Measurements from ENCODE around the gene ADAM12. TPM values are rescaled to one million over a fixed set of nuclear protein-coding genes. Genes with fewer than 3 reads are reported as not detected.
A peak's percentile ranks its signal among the peaks of the same experiment; 100 is the strongest.

The ADAM12 gene
- total RNA-seq, 1 donor from 2014 or later = 22.8 TPM

DNA sequence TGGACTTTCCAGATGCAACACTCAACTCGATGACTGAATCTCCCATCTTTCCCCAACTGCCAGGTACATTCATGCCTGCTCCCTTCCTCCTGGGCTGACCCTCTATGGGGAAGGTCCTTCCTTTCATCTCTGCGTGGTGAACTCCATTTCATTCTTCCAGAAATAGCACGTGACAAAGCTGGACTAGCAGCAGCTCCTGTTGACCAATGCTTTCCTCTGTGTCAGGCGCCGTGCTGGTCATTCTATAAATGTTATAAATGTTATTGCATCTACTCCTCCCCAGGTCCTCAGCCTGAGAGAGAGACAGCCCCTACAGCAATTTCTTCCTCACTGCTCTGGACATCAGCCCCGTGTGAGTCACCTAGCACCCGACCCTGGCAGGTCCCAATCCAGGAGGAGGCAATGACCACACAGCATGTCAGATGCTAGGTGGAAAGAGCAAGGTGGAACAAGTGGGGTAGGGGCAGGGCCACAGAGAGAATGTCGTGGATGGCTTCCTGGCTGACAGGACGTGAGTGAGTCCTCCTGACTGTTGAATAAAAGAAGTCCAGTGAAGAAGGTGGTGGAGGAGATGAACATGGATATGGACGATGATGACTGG, 178.1 kb downstream of the ADAM12 start:
- DNase-seq = no peak

DNA sequence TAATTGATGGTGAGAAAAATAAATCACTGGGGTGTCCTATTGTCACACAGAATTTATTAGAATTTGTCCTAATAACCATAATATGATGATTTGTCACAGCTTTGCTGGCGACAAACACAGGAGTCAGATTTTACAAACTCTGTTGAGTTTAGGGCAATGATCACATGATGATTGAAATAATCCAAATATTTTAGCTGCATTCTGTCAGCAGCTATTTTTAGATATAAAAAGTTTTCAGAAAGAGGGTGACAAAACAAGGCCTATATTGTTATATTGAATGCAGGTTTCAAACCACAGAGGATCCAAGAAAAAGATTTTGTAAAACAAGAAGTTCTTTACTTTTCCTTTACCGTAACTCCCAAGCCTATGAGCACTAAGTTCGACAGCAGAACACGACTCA, 178.8 kb downstream of the ADAM12 start:
- peak; percentile 47 for DNase-seq

GRCh38 chr10:126208726-126209302, 179.5 kb downstream of the ADAM12 start:
- DNase-seq = peak; percentile 35

DNA sequence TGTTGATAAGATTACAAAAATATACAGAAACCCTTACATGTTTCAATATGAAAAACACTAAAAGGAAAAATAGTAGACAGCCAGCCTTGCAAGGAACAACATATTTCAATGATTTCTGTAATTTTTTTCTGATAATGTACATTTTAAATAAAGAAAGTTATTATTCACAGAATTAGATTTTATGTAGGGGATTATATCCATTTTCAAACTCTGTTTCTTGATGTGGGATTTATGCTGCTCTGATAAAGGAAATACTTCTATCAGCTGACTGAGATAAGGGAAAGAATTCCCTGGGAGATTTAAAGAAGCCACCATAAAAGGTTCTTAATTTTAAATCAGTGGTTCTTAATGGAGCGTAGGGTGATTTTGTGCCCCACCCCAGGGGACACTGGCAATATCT, 180.4 kb downstream of the ADAM12 start:
- no peak for DNase-seq

DNA sequence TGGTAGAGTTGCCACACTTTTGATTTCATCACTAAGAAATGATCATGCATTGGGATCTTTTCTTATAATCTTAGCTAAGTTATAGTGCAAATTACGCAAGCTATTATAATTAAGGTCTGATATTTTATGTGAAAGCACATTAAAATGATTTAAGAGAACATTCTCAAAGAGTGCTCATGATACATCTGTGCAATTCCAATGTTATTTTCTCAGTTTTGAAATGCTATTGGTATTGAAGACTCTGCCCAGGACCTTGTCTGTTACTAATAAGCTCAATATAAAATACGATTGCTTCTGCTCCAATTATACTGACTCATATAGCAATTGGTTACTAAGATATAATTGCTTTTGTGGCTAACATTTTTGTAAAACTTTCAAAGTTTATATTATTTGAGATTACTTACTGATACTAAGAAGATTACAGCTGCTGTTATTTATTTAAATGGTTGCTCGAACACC, 180.9 kb downstream of the ADAM12 start:
- peak; percentile 71 for DNase-seq

GRCh38 chr10:126205486-126206205, 182.6 kb downstream of the ADAM12 start:
- no peak for DNase-seq

DNA sequence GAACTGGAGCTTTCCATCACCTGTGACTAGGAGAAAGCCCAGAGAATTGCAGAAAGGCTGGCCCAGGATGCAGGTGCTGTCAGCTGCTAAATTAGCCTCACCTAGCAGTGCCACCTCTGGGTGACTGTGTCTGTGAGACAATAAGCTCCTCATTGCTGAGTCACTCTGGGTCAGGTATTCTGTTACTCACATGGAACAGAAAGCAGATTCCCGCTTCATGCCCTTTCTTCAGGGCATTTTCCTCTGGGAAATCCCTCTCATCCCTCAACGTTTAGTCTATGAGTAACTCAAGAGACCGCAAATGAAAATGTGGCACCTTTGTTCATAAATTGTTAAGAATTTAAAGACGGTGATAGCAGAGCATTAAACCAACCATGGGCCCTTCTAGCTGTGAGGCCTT, 184.0 kb downstream of the ADAM12 start:
- no peak for DNase-seq

DNA sequence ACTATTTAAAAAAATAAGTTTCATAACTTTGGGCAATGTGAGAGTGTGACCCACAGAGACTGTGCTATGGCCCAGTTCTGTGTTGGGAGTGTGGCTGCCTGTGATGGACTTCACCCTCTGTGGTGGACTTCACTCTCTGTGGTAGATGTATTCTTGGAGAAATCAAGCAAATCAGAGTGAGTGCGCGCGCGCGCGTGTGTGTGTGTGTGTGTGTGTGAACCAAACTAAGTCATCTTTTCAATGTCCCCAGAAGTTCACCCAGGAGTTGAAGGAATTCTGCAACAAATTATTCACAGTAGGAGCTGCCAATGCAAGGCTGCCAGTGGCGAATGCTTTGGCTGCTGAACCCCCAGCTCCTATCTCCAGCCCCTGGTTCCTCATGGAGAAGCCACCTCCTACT, 184.5 kb downstream of the ADAM12 start:
- no peak for DNase-seq

- no peak for DNase-seq
These were observed 186.7 kb downstream of the ADAM12 start for GRCh38 chr10:126201603-126202002.

GRCh38 chr10:126199221-126199998, 188.9 kb downstream of the ADAM12 start:
- no peak for DNase-seq

DNA sequence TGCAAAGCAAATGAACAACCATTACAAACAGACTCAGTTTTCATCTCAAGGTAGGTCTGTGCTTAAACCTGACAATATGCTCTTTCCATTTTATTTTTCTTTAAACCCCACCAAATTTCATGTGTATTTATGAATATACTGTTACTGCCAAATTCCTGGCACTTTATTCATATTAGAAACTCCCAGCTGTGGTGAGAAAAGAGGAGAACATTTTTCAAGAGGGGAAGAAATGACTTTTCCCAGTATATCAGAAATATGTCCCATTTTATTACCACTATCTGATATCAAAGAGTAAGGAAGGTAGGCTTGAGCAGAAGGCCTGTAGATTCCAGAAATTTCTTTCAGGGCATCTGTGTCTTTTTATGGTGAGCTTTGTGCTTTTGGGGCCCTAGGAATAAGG, 189.6 kb downstream of the ADAM12 start:
- no peak for DNase-seq

GRCh38 chr10:126197036-126197543, 191.2 kb downstream of the ADAM12 start:
- no peak for DNase-seq

DNA sequence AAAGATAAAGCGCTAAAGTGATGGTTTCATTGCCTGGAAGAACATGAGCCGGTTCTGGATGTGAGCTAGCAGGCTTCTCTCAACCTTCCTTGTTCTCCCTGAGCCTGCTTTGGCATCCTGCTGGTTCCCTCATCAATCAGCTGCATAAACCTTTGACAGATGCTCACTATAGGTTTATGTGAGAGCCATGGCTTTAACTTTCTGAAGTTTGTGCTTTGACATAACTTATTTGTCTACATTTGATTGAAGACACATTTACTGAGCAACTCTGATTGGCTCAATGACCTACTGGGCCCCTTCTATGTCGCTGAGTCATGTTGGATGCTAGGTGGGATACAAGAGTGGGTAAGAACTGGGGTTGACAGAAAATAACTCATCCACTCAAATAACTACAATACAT, 192.0 kb downstream of the ADAM12 start:
- DNase-seq = no peak

DNA sequence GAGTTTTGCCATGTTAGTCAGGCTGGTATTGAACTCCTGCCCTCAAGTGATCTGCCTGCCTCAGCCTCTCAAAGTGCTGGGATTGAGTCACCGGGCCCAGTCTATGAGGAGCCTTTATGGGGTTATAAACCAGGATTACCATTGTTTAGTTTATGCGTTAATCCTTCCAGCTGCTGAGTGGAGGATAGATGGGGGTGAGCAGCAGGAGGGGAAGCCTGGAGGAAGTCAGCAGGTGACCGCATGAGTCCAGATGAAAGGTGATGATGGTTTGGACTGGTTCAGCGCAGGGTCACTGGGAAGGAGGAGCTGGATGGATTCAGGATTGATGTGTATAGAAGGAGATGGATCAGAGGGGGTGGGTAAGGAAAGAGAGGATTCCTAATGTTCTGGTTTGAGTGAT, 197.1 kb downstream of the ADAM12 start:
- no peak for DNase-seq

DNA sequence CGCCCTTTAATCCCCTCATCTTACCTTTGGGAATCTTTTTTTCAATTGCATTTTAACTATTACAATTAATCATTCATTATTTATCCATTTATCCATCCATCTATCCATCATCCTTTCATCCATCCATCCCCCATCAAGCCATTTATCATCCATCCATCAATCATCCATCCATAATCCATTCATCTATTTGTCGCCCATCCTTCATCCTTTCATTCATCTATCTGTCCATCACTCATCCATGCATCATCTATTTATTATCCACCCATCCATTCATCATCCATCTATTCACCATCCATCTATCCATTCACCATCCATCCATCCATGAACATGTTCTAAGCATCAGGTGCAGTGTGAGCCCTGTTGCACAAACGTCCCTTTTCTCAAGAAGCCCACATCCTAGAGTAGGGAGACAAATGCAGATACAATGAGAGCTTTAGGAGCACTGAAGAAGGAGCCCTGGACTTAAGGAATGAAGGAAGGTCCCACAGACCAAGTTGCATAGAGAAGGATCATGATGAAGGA, 199.5 kb downstream of the ADAM12 start:
- DNase-seq = no peak

GRCh38 chr10:126187399-126187798, 200.9 kb downstream of the ADAM12 start:
- no peak for DNase-seq

GRCh38 chr10:126186766-126187165, 201.5 kb downstream of the ADAM12 start:
- no peak for DNase-seq

DNA sequence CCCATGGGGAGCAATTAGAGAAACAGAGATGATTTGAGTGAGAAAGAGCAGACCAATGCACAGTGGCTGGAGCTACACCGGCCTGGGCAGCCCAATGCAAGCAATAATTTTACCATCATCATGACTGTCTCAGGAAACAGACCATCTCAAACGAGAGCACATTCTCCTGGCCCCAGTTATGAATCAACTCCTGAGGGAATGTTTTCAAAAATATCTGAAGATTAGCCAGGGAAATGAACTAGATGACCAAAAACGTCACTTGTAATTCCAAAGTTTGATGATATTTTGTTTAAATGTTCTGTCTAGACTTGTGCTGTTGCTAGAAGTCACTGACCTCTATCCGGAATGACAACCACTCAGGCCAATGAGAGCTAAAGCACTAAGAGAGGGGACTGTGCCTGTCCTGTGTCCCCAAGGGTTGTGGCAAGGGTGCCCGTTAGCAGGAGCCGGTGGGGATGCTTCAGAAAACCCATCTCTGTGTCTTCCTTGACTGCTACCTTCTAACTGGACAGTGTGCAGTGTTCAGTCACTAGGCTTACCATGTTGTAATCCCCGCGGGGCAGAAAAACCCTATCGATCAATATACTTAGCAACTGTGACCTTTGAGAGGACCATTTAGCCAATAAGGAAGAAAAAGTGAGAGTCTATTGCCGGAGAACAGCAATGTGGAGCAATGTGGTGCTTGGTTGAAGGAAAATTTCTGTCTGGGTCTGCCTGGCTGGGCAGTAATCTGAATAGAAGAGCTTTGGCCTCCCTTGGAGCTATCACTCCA, 202.4 kb downstream of the ADAM12 start:
- DNase-seq = no peak

- DNase-seq = no peak
These were observed 206.7 kb downstream of the ADAM12 start for GRCh38 chr10:126181626-126182025.

DNA sequence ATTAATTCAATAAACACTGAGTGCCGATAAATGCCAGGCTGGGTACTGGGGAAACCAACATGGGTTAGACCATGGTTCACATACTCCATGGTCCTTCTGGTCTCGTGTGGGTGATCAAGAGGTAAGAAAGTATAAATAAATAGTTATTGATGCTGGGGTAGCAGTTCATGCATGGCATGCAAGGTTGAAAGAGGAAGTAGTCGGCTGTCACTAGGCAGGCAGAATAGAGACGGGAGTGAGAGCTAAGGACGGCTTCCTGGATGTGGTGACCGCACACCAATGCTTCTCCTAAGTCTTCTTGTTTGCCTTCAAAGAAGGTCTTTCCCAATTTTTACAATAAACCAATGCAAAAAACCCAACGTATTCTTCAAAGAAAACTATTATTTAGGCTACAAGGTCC, 208.6 kb downstream of the ADAM12 start:
- DNase-seq = no peak

GRCh38 chr10:126177417-126178030, 210.8 kb downstream of the ADAM12 start:
- no peak for DNase-seq
